Measurements from ENCODE around the gene FAM111A. TPM values are rescaled to one million over a fixed set of nuclear protein-coding genes. Genes with fewer than 3 reads are reported as not detected.

FAM111A gene
- total RNA-seq, 2 donors from 2014 or later = 24.9 to 38.1 TPM

- Histone ChIP-seq H3K9ac (ENCODE audit: low read depth in 2 of 2, low read length in 2 of 2) (peak overlapping the region in 1 of 2 donors; percentile 84), H3K9me3 (no peaks in the 10 kb centered on the region)
Measured at GRCh38 chr11:59187587-59187986, 44.9 kb downstream of the FAM111A start.

GRCh38 chr11:59188954-59189353 is 46.3 kb downstream of the FAM111A start:
- no peak for DNase-seq
- Histone ChIP-seq H3K36me3 (peaks cover 9% of the 10 kb centered on the region), H3K4me1 (peaks cover 33% of the 10 kb centered on the region), H3K4me3 (no peak overlapping the region), H3K9me3 (no peaks in the 10 kb centered on the region), H3K9ac (ENCODE audit: low read depth in 2 of 2, low read length in 2 of 2) (no peak overlapping the region), H3K27ac (no peak overlapping the region), H3K27me3 (no peaks in the 10 kb centered on the region)
- no peak for TF ChIP-seq CTCF (IDR thresholded peaks at IDR 0.05)
- intact Hi-C loops (cut with DNase I) = no loop called here

More at GRCh38 chr11:59187587-59187986, 44.9 kb downstream of the FAM111A start:
- Histone ChIP-seq H3K4me1 (peaks cover 39% of the 10 kb centered on the region), H3K27ac (peak overlapping the region; percentile 73), H3K27me3 (no peaks in the 10 kb centered on the region), H3K4me3 (no peak overlapping the region), H3K36me3 (peaks cover 7% of the 10 kb centered on the region)
- DNase-seq = peak; percentile 69
- intact Hi-C loops (cut with DNase I) = loop anchor here (2.0 kb wide), 1 partner anchor 15 kb away; the partner anchor contains the start of gene DTX4
- TF ChIP-seq CTCF (IDR thresholded peaks at IDR 0.05) = no peak

GRCh38 chr11:59189986-59190385 is 47.3 kb downstream of the FAM111A start:
- Histone ChIP-seq H3K4me1 (peaks cover 27% of the 10 kb centered on the region), H3K4me3 (no peak overlapping the region), H3K36me3 (peaks cover 9% of the 10 kb centered on the region), H3K9me3 (no peaks in the 10 kb centered on the region), H3K27ac (peak overlapping the region; percentile 49), H3K9ac (ENCODE audit: low read depth in 2 of 2, low read length in 2 of 2) (peak overlapping the region in 1 of 2 donors; percentile 24), H3K27me3 (no peaks in the 10 kb centered on the region)
- intact Hi-C loops (cut with DNase I) = no loop called here
- no peak for DNase-seq
- no peak for TF ChIP-seq CTCF (IDR thresholded peaks at IDR 0.05)

GRCh38 chr11:59191095-59191494 is 48.4 kb downstream of the FAM111A start:
- intact Hi-C loops (cut with DNase I) = no loop called here
- peaks cover 24% of the 10 kb centered on the region for H3K4me1 ChIP-seq

GRCh38 chr11:59191890-59192289 is 49.2 kb downstream of the FAM111A start:
- intact Hi-C loops (cut with DNase I) = no loop called here
- TF ChIP-seq CTCF (IDR thresholded peaks at IDR 0.05) = no peak

More at GRCh38 chr11:59191095-59191494, 48.4 kb downstream of the FAM111A start:
- H3K27ac ChIP-seq = peak overlapping the region; percentile 49
- no peak overlapping the region for H3K4me3 ChIP-seq
- peak; percentile 75 for DNase-seq
- no peaks in the 10 kb centered on the region for H3K27me3 ChIP-seq
- H3K9ac ChIP-seq (ENCODE audit: low read depth in 2 of 2, low read length in 2 of 2) = peak overlapping the region; percentile 3 to 38
- H3K9me3 ChIP-seq = no peaks in the 10 kb centered on the region
- H3K36me3 ChIP-seq = peaks cover 9% of the 10 kb centered on the region
- no peak for TF ChIP-seq CTCF (IDR thresholded peaks at IDR 0.05)

More at GRCh38 chr11:59191890-59192289, 49.2 kb downstream of the FAM111A start:
- H3K27me3 ChIP-seq = no peaks in the 10 kb centered on the region
- H3K9ac ChIP-seq (ENCODE audit: low read depth in 2 of 2, low read length in 2 of 2) = peak overlapping the region in 1 of 2 donors; percentile 38
- H3K9me3 ChIP-seq = no peaks in the 10 kb centered on the region
- H3K27ac ChIP-seq = peak overlapping the region; percentile 28
- no peak overlapping the region for H3K4me3 ChIP-seq
- H3K4me1 ChIP-seq = peaks cover 19% of the 10 kb centered on the region
- DNase-seq = no peak
- peaks cover 9% of the 10 kb centered on the region for H3K36me3 ChIP-seq

Data from colonic mucosa (tissue), 4 donors.